CD4-positive, alpha-beta T cell (primary cell): Measurements from ENCODE around the gene AGRN. TPM values are rescaled to one million over a fixed set of nuclear protein-coding genes. Genes with fewer than 3 reads are reported as not detected.
"Not testable (repeated sequence)": the region's sequence is repeated elsewhere in the genome, so short reads cannot be mapped to it uniquely, and the experiment has no call there.

ENCODE experiments used
- ATAC-seq: fragments of 200-7000 bp; cut with Tn5 transposase; one replicate; pipeline ENCODE4 v1.10.0; 2022; ENCODE audit warnings: mild to moderate bottlenecking; ENCODE audit not compliant: poor library complexity
- CTCF ChIA-PET: fragments of 350-600 bp; sonication (Branson Sonifier 250); formaldehyde crosslinking; loops from one replicate; lab custom pipeline; 2021; ENCODE audit warnings: antibody characterized with exemption, inconsistent platforms; lab: Charles Lee
- POLR2A ChIA-PET: fragments of 350-600 bp; sonication (Branson Sonifier 250); formaldehyde crosslinking; loops from one replicate; lab custom pipeline; 2021; ENCODE audit warnings: antibody characterized with exemption, inconsistent platforms; lab: Charles Lee
- DNase-seq, 14 experiments: peaks; one replicate each; pipeline ENCODE4 v3.0.0-alpha.2; 2013 to 2020; ENCODE audit warnings: mixed read lengths in 2 of 14
- H3K27ac ChIP-seq, 2 donors: one replicate each; pipeline versions ENCODE4 v1.5.1 to v1.7.0; 2013; ENCODE audit warnings: low read length in 2 of 2, low read depth in 1 of 2, mild to moderate bottlenecking in 1 of 2
- H3K27me3 ChIP-seq, 2 experiments: 1 replicate in 1 of 2; 2 replicates in 1 of 2; pipeline versions ENCODE4 v1.6.1 to v1.7.0; 2013; ENCODE audit warnings: low read length in 2 of 2, control low read depth in 1 of 2, mild to moderate bottlenecking in 1 of 2, moderate library complexity in 1 of 2; ENCODE audit not compliant: insufficient read depth in 2 of 2, control insufficient read depth in 1 of 2
- H3K36me3 ChIP-seq: one replicate; pipeline ENCODE4 v1.6.1; 2013; ENCODE audit warnings: low read length, control low read depth; ENCODE audit not compliant: insufficient read depth
- H3K4me1 ChIP-seq: one replicate; pipeline ENCODE4 v1.6.1; 2013; ENCODE audit warnings: low read length, control low read depth; ENCODE audit not compliant: insufficient read depth
- H3K4me3 ChIP-seq: one replicate; pipeline ENCODE4 v1.5.1; 2013; ENCODE audit warnings: mild to moderate bottlenecking, low read length, moderate library complexity
- H3K9me3 ChIP-seq, 2 experiments: 1 replicate in 1 of 2; 2 replicates in 1 of 2; pipeline versions ENCODE4 v1.6.1 to v1.7.0; 2013; ENCODE audit warnings: low read length in 2 of 2, mild to moderate bottlenecking in 2 of 2, control low read depth in 1 of 2, moderate library complexity in 1 of 2; ENCODE audit not compliant: control insufficient read depth in 1 of 2, insufficient read depth in 1 of 2
- H3K27ac Mint-ChIP-seq: one replicate; pipeline ENCODE4 v1.8.0; 2020; ENCODE audit warnings: mixed read lengths
- H3K27me3 Mint-ChIP-seq: one replicate; pipeline ENCODE4 v1.8.0; 2021; ENCODE audit warnings: mixed read lengths
- H3K36me3 Mint-ChIP-seq: one replicate; pipeline ENCODE4 v1.8.0; 2021; ENCODE audit warnings: low read depth, mixed read lengths
- H3K4me1 Mint-ChIP-seq: one replicate; pipeline ENCODE4 v1.8.0; 2021; ENCODE audit warnings: low read depth, mixed read lengths
- H3K4me3 Mint-ChIP-seq: one replicate; pipeline ENCODE4 v1.8.0; 2020; ENCODE audit warnings: mild to moderate bottlenecking, mixed read lengths
- H3K9me3 Mint-ChIP-seq: one replicate; pipeline ENCODE4 v1.8.0; 2020; ENCODE audit warnings: mixed read lengths
- intact Hi-C, 2 experiments: fragments of 100-400 bp; cut with DNase I in 1 of 2; cut with micrococcal nuclease in 1 of 2; formaldehyde crosslinking; loops; one replicate each; pipeline versions ENCODE4 v1.15.1 to v1.9.0; 2023 to 2025; cut with DNase I, micrococcal nuclease
- total RNA-seq, 174 experiments: library from RNA in 2 of 174; stranded (reverse) in 2 of 174; gene quantifications; one replicate each; pipeline ENCODE4 v1.2.3 and lab custom pipeline; 2021 to 2026
- TF ChIP-seq, protein P1 (sequence below): fragments of 200-600 bp; IDR thresholded peaks from one replicate; pipeline ENCODE4 v1.8.0; 2022; ENCODE audit warnings: antibody characterized with exemption, mild to moderate bottlenecking

AGRN gene
- total RNA-seq, 2 experiments from 2014 or later = 1.5 to 2.0 TPM

DNA sequence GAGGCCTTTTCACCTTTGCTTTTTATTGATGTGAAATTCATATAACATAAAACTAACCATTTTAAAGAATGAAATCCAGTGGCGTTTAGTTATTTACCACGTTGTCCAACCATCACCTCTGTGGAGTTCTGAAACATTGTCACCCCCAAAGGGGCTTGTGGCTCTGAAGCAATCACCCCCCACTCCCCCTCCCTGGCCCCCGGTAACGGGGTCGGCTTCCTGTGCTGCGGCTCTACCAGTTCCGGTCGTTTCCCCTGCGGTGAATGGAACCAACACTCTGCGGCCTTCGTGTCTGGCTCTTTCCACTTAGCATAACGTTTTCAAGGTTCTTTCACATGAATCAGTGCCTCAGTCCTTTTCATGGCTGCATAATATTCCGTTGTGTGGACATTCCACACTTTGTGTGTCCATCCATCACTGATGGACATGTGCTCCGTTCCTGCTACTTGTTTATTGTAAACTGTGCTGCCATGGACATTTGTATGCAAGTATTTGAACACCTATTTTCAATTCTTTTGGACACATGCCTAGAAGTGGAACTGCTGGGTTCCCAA is 8.4 kb upstream of the AGRN start:
- Histone ChIP-seq H3K4me1 (peaks cover 23% of the 10 kb centered on the region), H3K4me3 (no peak overlapping the region), H3K36me3 (no peaks in the 10 kb centered on the region), H3K27me3 (peaks cover 0 to 5% of the 10 kb centered on the region in 2 experiments), H3K27ac (no peak overlapping the region), H3K9me3 (peaks cover 0 to 8% of the 10 kb centered on the region in 2 experiments)
- H3K4me1 Mint-ChIP-seq = peaks cover 23% of the 10 kb centered on the region
- no peak for ATAC-seq
- ChIA-PET CTCF (interaction anchor here (2.7 kb wide), 1 partner anchor 10 kb away, joined by 13 read pairs; no protein-coding TSS in a partner anchor), POLR2A (no interaction called here)
- intact Hi-C loops = no loop called here
- H3K27ac Mint-ChIP-seq = peak overlapping the region; percentile 20
- no peaks in the 10 kb centered on the region for H3K9me3 Mint-ChIP-seq
- DNase-seq = peak in 1 of 14 experiments; percentile 11
- peaks cover 9% of the 10 kb centered on the region for H3K27me3 Mint-ChIP-seq
- H3K36me3 Mint-ChIP-seq = peaks cover 6% of the 10 kb centered on the region
- TF ChIP-seq, protein P1, sequence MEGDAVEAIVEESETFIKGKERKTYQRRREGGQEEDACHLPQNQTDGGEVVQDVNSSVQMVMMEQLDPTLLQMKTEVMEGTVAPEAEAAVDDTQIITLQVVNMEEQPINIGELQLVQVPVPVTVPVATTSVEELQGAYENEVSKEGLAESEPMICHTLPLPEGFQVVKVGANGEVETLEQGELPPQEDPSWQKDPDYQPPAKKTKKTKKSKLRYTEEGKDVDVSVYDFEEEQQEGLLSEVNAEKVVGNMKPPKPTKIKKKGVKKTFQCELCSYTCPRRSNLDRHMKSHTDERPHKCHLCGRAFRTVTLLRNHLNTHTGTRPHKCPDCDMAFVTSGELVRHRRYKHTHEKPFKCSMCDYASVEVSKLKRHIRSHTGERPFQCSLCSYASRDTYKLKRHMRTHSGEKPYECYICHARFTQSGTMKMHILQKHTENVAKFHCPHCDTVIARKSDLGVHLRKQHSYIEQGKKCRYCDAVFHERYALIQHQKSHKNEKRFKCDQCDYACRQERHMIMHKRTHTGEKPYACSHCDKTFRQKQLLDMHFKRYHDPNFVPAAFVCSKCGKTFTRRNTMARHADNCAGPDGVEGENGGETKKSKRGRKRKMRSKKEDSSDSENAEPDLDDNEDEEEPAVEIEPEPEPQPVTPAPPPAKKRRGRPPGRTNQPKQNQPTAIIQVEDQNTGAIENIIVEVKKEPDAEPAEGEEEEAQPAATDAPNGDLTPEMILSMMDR = no peak
- H3K4me3 Mint-ChIP-seq = no peak overlapping the region

DNA sequence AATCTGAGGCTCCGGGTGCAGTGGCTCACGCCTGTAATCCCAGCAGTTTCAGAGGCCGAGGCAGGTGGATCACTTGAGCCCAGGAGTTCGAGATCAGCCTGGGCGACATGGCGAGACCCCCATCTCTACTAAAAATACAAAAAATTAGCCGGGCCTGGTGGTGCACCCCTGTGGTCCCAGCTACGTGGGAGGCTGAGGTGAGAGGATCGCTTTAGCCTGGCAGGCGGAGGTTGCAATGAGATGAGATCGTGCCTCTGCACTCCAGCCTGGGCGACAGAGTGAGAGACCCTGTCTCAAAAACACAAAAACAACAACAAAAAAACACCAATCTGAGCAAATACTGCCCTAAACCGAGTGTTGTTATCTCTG is 7.2 kb upstream of the AGRN start:
- CTCF ChIA-PET = interaction anchor here (0.6 to 2.7 kb wide), 3 partner anchors 11 to 29 kb away, joined by 3 to 13 read pairs (median 7); no protein-coding TSS in a partner anchor
- H3K27me3 Mint-ChIP-seq, H3K27me3 ChIP-seq, H3K9me3 Mint-ChIP-seq, H3K36me3 Mint-ChIP-seq, H3K9me3 ChIP-seq, H3K36me3 ChIP-seq, intact Hi-C loops: not testable (repeated sequence)
- POLR2A ChIA-PET = interaction anchor here (1.0 to 1.8 kb wide), 4 partner anchors 11 to 47 kb away, joined by 4 to 7 read pairs (median 6); partner anchors contain the start of gene HES4
- Mint-ChIP-seq H3K27ac (peak overlapping the region; percentile 88), H3K4me1 (peaks cover 31% of the 10 kb centered on the region), H3K4me3 (peak overlapping the region; percentile 94)
- Histone ChIP-seq H3K4me1 (peaks cover 25% of the 10 kb centered on the region), H3K4me3 (peak overlapping the region; percentile 87), H3K27ac (peak overlapping the region; percentile 89 to 90)
- DNase-seq = peak in 2 of 14 experiments; percentile 21 to 54
- peak; percentile 11 for ATAC-seq

DNA sequence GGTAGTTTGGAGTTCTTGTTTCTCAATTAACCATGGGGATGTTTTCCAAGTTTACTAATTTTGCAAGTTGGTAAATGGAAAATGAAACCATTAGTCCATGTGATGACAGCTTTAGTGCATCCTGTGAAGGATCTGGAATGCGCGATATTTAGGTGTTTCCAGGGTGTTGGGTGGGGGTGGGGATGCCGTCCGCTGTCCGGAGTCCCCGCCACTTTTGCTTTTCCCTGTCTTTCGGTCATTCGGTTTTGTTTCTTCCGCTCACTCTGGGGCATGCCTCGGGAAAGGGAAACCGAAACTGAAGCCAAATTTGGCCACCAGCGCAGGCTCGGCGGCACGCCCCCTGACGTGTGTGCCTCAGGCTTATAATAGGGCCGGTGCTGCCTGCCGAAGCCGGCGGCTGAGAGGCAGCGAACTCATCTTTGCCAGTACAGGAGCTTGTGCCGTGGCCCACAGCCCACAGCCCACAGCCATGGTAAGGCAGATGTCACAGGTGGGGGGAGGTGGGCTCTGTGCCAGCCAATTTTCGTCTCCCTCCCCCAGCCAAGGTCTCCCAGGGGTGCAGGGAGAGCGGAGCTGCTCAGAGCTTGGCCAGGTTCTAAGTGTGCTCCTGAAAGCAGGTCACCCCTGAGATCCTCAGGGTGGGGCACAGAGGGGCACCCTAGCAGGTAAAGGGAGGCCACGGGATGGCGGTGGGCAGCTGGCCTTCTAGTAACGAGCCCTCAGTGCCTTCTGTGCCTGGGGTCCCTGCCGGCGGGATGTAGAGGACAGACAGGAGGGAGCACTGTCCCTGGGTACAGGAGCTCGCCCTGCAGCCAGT is 6.6 kb upstream of the AGRN start, which contains the start of gene ISG15:
Gene ISG15, plus strand, starts transcription at position 393 of the 817 bp plus-strand sequence. Its CDS starts 77 bp downstream, at position 470.
- Histone ChIP-seq H3K27ac (peak within 1 kb of the TSS; percentile 89 to 90), H3K4me1 (peaks cover 25% of the 10 kb centered on the region), H3K27me3 (no peaks in the 10 kb centered on the region), H3K36me3 (no peaks in the 10 kb centered on the region), H3K4me3 (peak within 1 kb of the TSS; percentile 87), H3K9me3 (peaks cover 0 to 3% of the 10 kb centered on the region in 2 experiments)
- intact Hi-C loops = no loop called here
- Mint-ChIP-seq H3K4me3 (peak within 1 kb of the TSS; percentile 94), H3K27me3 (peaks cover 5% of the 10 kb centered on the region), H3K27ac (peak within 1 kb of the TSS; percentile 88), H3K36me3 (peaks cover 6% of the 10 kb centered on the region), H3K4me1 (peaks cover 31% of the 10 kb centered on the region), H3K9me3 (no peaks in the 10 kb centered on the region)
- DNase-seq (peak; percentile 81 to 95 (median 86)), ATAC-seq (peak; percentile 96)
- CTCF ChIA-PET = interaction anchor here (0.6 to 2.7 kb wide), 5 partner anchors 12 to 98 kb away, joined by 3 to 13 read pairs (median 4); no protein-coding TSS in a partner anchor
- TF ChIP-seq, protein P1 = no peak
- POLR2A ChIA-PET = interaction anchor here (0.6 to 1.8 kb wide), 8 partner anchors 9 to 342 kb away, joined by 3 to 7 read pairs (median 4); partner anchors contain the start of genes C1orf159 and HES4
